ENCODE results near the gene MYO9B. TPM values are rescaled to one million over a fixed set of nuclear protein-coding genes. Genes with fewer than 3 reads are reported as not detected.

MYO9B gene
- total RNA-seq, 1 experiment from 2014 or later: 58.6 TPM

DNA sequence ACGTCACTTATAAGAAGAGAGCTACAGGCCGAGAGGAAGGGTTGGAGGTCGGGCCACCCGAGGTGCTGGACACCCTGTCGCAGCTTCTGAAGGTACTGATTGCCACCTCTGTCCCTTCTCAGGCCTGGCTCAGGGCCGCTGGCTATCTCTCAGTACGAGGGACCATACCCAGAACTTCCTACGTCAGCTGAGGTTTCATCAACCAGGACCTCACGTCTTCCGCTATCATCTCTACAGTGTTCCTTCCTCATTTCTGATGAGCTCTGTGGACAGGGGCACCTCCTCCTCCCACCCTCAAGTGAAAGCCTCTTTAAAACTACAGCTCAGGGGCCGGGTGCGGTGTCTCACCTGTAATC lies 81.3 kb downstream of the MYO9B start:
- Histone ChIP-seq H4K5ac (ENCODE audit: insufficient read length, low read depth, low read length) (no peak overlapping the region), H3K14ac (ENCODE audit: insufficient read depth, low read length) (no peak overlapping the region), H2BK20ac (ENCODE audit: low read depth, low read length, poor library complexity, severe bottlenecking) (no peak overlapping the region), H3K27me3 (ENCODE audit: insufficient read depth, low read length) (no peaks in the 10 kb centered on the region), H3K56ac (ENCODE audit: insufficient read length, low read depth, low read length) (no peak overlapping the region), H4K20me1 (ENCODE audit: control insufficient read depth, insufficient read depth, insufficient read length) (no peaks in the 10 kb centered on the region), H2BK5ac (ENCODE audit: insufficient read length, low read length) (no peak overlapping the region), H3K27ac (ENCODE audit: insufficient read length, low read depth, low read length) (no peak overlapping the region), H3K79me2 (ENCODE audit: insufficient read depth, low read length) (no peaks in the 10 kb centered on the region), H2BK120ac (ENCODE audit: low read depth, low read length, poor library complexity, severe bottlenecking) (no peak overlapping the region), H3K4me1 (ENCODE audit: insufficient read depth, low read length) (peaks cover 7% of the 10 kb centered on the region; the same call in 1 of the 2 replicates), H3K23ac (ENCODE audit: insufficient read length, low read depth, low read length) (no peak overlapping the region), H2BK12ac (ENCODE audit: insufficient read length, low read depth, low read length) (no peak overlapping the region), H3K4ac (ENCODE audit: low read depth, low read length) (no peak overlapping the region), H2AK5ac (ENCODE audit: insufficient read length, low read length) (no peak overlapping the region), H3K79me1 (ENCODE audit: insufficient read depth, low read depth, low read length, poor library complexity, severe bottlenecking) (no peaks in the 10 kb centered on the region), H3K23me2 (ENCODE audit: insufficient read length, low read depth, low read length, poor library complexity, severe bottlenecking) (no peaks in the 10 kb centered on the region), H2BK15ac (ENCODE audit: low read depth, low read length) (no peak overlapping the region), H3T11ph (ENCODE audit: low read length) (no peak overlapping the region), H3K18ac (ENCODE audit: insufficient read length, low read depth, low read length) (no peak overlapping the region), H4K91ac (ENCODE audit: insufficient read length, low read depth, low read length) (no peak overlapping the region), H4K8ac (replicated peaks; ENCODE audit: insufficient read length, low read depth, low read length) (no peak overlapping the region), H3K9me3 (ENCODE audit: control insufficient read depth, low read depth, low read length) (no peaks in the 10 kb centered on the region), H2AFZ (ENCODE audit: low read length) (no peak overlapping the region), H3K9ac (ENCODE audit: extremely low read depth, insufficient read length, low read length) (no peak overlapping the region), H3K4me2 (ENCODE audit: insufficient read depth, insufficient read length, low read length) (no peak overlapping the region)
- Mint-ChIP-seq H3K9me3 (no peaks in the 10 kb centered on the region), H3K27me3 (ENCODE audit: low read depth) (peaks cover 3% of the 10 kb centered on the region), H3K27ac (no peak overlapping the region; a peak in 1 of 7 replicates), H3K36me3 (ENCODE audit: insufficient read depth in 1 of 3, low read depth in 3 of 3) (peaks cover 20 to 50% (median 40%) of the 10 kb centered on the region in 3 experiments; a peak in 6 of 7 replicates), H3K4me3 (no peak overlapping the region), H3K4me1 (peaks cover 12 to 15% of the 10 kb centered on the region in 2 experiments)
- no CpG with 5 or more reads among the region's 12 CpGs for WGBS (ENCODE audit: extremely low coverage, insufficient read length, low lambda C conversion rate)
- no peak for TF ChIP-seq CTCF (conservative IDR thresholded peaks at IDR 0.05)
- DNase-seq: no peak
